Neuronal stem cell (in vitro differentiated cells): ENCODE data around the gene LIN7C.

Experiments used
- DNase-seq: peaks from one replicate; pipeline ENCODE4 v3.0.0-alpha.2; 2013; ENCODE audit warnings: low spot score
- H2AFZ ChIP-seq: one replicate; pipeline ENCODE4 v1.6.1; 2013; ENCODE audit warnings: mild to moderate bottlenecking, low read length, inconsistent platforms
- H2AK5ac ChIP-seq: 2 replicates; pipeline ENCODE4 v1.6.1; 2013; ENCODE audit warnings: low read depth, mild to moderate bottlenecking, inconsistent platforms, low read length, moderate library complexity, mixed read lengths
- H2BK120ac ChIP-seq: 2 replicates; pipeline ENCODE4 v1.6.1; 2013; ENCODE audit warnings: low read depth, mild to moderate bottlenecking, inconsistent platforms, low read length, moderate library complexity, mixed read lengths
- H2BK12ac ChIP-seq: one replicate; pipeline ENCODE4 v1.6.1; 2013; ENCODE audit warnings: low read length, inconsistent platforms
- H2BK15ac ChIP-seq: 2 replicates; pipeline ENCODE4 v1.6.1; 2013; ENCODE audit warnings: mild to moderate bottlenecking, low read length, inconsistent platforms, mixed read lengths
- H2BK5ac ChIP-seq: one replicate; pipeline ENCODE4 v1.6.1; 2013; ENCODE audit warnings: inconsistent platforms, mild to moderate bottlenecking, low read length, moderate library complexity
- H3K14ac ChIP-seq: one replicate; pipeline ENCODE4 v1.6.1; 2013; ENCODE audit warnings: low read length, inconsistent platforms
- H3K18ac ChIP-seq: 2 replicates; pipeline ENCODE4 v1.6.1; 2013; ENCODE audit warnings: low read length, inconsistent platforms
- H3K23ac ChIP-seq: 2 replicates; pipeline ENCODE4 v1.6.1; 2013; ENCODE audit warnings: low read depth, mild to moderate bottlenecking, mixed read lengths, low read length, inconsistent platforms; ENCODE audit not compliant: poor library complexity
- H3K27ac ChIP-seq: replicated peaks from 3 replicates; pipeline ENCODE4 v1.5.1; 2013; ENCODE audit warnings: low read length, inconsistent platforms
- H3K27me3 ChIP-seq, 3 experiments: 2 replicates each; pipeline ENCODE4 v1.6.1; 2013; ENCODE audit warnings: low read length in 3 of 3, mild to moderate bottlenecking in 2 of 3, inconsistent platforms in 1 of 3, low read depth in 1 of 3, mixed read lengths in 1 of 3, moderate library complexity in 1 of 3; ENCODE audit not compliant: control insufficient read depth in 3 of 3, insufficient read depth in 3 of 3
- H3K36me3 ChIP-seq, 2 donors: replicated peaks in 1 of 2; 2 replicates each; pipeline ENCODE4 v1.6.1; 2013; ENCODE audit warnings: low read length in 2 of 2; ENCODE audit not compliant: control insufficient read depth in 2 of 2, insufficient read depth in 2 of 2
- H3K4ac ChIP-seq: 2 replicates; pipeline ENCODE4 v1.6.1; 2013; ENCODE audit warnings: inconsistent platforms, mild to moderate bottlenecking, low read length, moderate library complexity
- H3K4me1 ChIP-seq, 2 donors: 1 replicate in 1 of 2; 2 replicates in 1 of 2; pipeline ENCODE4 v1.6.1; 2013; ENCODE audit warnings: low read length in 2 of 2, low read depth in 1 of 2; ENCODE audit not compliant: control insufficient read depth in 2 of 2, insufficient read depth in 1 of 2
- H3K4me2 ChIP-seq: one replicate; pipeline ENCODE4 v1.6.1; 2013; ENCODE audit warnings: mild to moderate bottlenecking, low read length, inconsistent platforms; ENCODE audit not compliant: insufficient read depth, poor library complexity, severe bottlenecking
- H3K4me3 ChIP-seq, 2 donors: 2 replicates each; pipeline ENCODE4 v1.5.1; 2013; ENCODE audit warnings: low read length in 2 of 2, mild to moderate bottlenecking in 2 of 2, inconsistent platforms in 1 of 2, moderate library complexity in 1 of 2
- H3K79me1 ChIP-seq: one replicate; pipeline ENCODE4 v1.6.1; 2013; ENCODE audit warnings: low read depth, mild to moderate bottlenecking, inconsistent platforms, low read length, moderate library complexity
- H3K9ac ChIP-seq: one replicate; pipeline ENCODE4 v1.6.1; 2013; ENCODE audit warnings: mild to moderate bottlenecking, low read depth, low read length, inconsistent platforms; ENCODE audit not compliant: poor library complexity
- H3K9me3 ChIP-seq, 2 donors: replicated peaks in 1 of 2; 2 replicates each; pipeline versions ENCODE3 to v1.6.1; 2013; ENCODE audit warnings: low read length in 2 of 2, mild to moderate bottlenecking in 2 of 2, inconsistent platforms in 1 of 2, low read depth in 1 of 2, mixed read lengths in 1 of 2, moderate library complexity in 1 of 2; ENCODE audit not compliant: control insufficient read depth in 2 of 2, insufficient read depth in 1 of 2
- H4K8ac ChIP-seq: one replicate; pipeline ENCODE4 v1.6.1; 2013; ENCODE audit warnings: low read depth, mild to moderate bottlenecking, inconsistent platforms, low read length, moderate library complexity
- H4K91ac ChIP-seq: one replicate; pipeline ENCODE4 v1.6.1; 2013; ENCODE audit warnings: low read length, low read depth, mild to moderate bottlenecking, inconsistent platforms; ENCODE audit not compliant: poor library complexity
- WGBS, 2 donors: extraction: QIAGEN DNeasy Blood & Tissue Kit; methylation state at CpG; one replicate each; pipeline ENCODE4 v1.1.7; 2013; ENCODE audit warnings: missing lambda C conversion rate in 2 of 2, mixed read lengths in 1 of 2; ENCODE audit not compliant: insufficient read length in 2 of 2, insufficient replicate concordance in 1 of 2; ENCODE audit errors: extremely low coverage in 2 of 2; 5-methylcytosine and 5-hydroxymethylcytosine counted together

LIN7C gene

DNA sequence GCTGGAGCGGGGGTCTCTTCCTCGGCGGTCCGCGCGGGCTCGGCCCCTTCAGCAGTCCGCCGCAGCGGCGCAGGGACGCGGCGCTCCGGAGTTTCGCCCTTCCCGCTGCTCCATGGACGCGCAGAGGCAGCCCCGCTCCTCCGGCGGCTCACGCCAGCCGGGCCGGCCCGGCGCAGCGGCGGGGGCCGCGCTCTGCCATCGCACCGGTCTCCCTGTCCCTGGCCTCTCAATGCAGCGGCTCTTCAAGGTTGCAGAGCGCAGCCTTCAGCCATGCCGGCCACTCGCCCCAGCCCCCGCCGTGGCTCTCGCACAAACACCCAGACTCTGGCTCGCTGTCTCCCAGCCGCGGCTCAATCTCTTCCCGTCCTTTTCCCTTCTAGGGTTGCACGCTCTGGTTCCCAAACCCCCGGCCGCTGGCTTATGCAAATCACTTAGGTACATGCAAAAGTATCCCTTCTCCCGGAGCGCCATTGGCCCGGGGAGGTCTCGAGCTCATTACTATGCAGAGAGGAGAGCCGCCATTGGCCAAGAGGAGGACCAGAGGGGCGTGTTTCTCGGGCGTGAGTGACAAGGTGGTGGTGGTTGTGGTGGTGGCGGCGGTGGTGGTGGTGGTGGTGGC lies 34.1 kb downstream of the LIN7C start, which contains the start of gene LGR4:
TSS of gene LGR4 (minus strand) at position 393 of the 619 bp plus-strand sequence. CDS start 488 bp downstream, outside the sequence.
- Histone ChIP-seq H3K4me2 (peak within 1 kb of the TSS; percentile 74), H4K8ac (no peak within 1 kb of the TSS), H3K14ac (peak within 1 kb of the TSS; percentile 76), H3K4ac (no peak within 1 kb of the TSS), H3K23ac (peak within 1 kb of the TSS; percentile 90), H3K4me3 (peak within 1 kb of the TSS; percentile 89 to 98), H3K36me3 (no peaks in the 10 kb centered on the region), H3K27me3 (no peaks in the 10 kb centered on the region), H2BK5ac (peak within 1 kb of the TSS; percentile 99), H3K9ac (peak within 1 kb of the TSS; percentile 94), H2BK15ac (no peak within 1 kb of the TSS), H3K18ac (peak within 1 kb of the TSS; percentile 97), H4K91ac (no peak within 1 kb of the TSS), H2BK12ac (peak within 1 kb of the TSS; percentile 91), H3K27ac (peak within 1 kb of the TSS; percentile 92), H3K79me1 (no peaks in the 10 kb centered on the region), H2AK5ac (peak within 1 kb of the TSS; percentile 86), H2AFZ (peak within 1 kb of the TSS; percentile 80), H2BK120ac (peak within 1 kb of the TSS; percentile 36), H3K4me1 (peaks cover 9 to 28% of the 10 kb centered on the region in 2 donors), H3K9me3 (peaks cover 0 to 4% of the 10 kb centered on the region in 2 donors)
- peak; percentile 96 for DNase-seq
- no CpG with 5 or more reads among the region's 57 CpGs for WGBS, 2 donors

DNA sequence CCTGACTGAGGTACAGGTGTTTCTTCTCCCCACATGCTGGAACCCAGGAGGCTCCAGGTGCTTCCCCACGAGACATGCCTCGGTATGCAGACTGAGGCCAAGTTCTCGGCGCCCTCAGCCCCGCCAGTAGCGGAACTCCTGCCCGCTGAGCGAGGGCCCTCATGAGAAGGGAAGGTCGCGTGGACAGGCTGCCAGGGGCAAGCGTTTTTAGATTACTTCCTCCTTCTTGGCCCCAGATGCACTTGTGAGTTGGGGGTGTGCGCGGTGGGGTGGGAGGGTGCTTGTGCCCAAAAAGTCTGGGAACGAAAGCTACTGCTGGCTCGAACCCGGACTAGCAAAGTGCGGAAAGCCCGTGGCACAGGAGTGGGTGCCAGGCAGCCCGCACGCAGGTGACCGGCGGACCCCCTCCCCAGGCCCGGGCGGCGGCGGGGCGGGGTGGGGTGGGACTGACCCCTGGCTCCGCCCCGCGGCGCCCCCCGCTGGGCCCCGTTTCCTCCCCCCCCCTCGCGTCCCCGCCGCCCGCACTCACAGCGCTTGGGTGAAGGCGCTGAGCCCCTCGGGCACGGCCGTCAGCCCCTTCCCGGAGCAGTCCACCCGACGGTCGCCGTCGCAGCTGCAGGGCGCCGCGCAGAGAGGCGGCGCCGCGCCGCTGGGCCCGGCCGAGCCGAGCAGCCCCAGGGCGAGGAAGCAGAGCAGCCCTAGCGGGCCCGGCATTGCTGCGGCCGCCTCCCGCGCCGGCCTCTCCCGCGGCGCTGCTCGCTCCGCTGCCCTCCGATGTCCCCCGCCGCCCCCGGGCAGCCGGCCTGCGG lies 34.8 kb downstream of the LIN7C start:
- Histone ChIP-seq H3K79me1 (no peaks in the 10 kb centered on the region), H4K91ac (no peak overlapping the region), H4K8ac (no peak overlapping the region), H3K4me2 (peak overlapping the region; percentile 74), H3K9me3 (peaks cover 0 to 4% of the 10 kb centered on the region in 2 donors), H3K23ac (peak overlapping the region; percentile 90), H2AFZ (peak overlapping the region; percentile 80), H3K9ac (peak overlapping the region; percentile 94), H3K4ac (no peak overlapping the region), H2AK5ac (peak overlapping the region; percentile 86), H3K4me1 (peaks cover 9 to 28% of the 10 kb centered on the region in 2 donors), H3K14ac (peak overlapping the region; percentile 76), H3K36me3 (no peaks in the 10 kb centered on the region), H3K27ac (peak overlapping the region; percentile 92), H3K4me3 (peak overlapping the region; percentile 89 to 98), H3K18ac (peak overlapping the region; percentile 97), H2BK5ac (peak overlapping the region; percentile 99), H2BK120ac (peak overlapping the region; percentile 36), H2BK12ac (no peak overlapping the region), H2BK15ac (no peak overlapping the region), H3K27me3 (no peaks in the 10 kb centered on the region)
- peak; percentile 52 for DNase-seq
- no CpG with 5 or more reads among the region's 79 CpGs for WGBS, 2 donors

DNA sequence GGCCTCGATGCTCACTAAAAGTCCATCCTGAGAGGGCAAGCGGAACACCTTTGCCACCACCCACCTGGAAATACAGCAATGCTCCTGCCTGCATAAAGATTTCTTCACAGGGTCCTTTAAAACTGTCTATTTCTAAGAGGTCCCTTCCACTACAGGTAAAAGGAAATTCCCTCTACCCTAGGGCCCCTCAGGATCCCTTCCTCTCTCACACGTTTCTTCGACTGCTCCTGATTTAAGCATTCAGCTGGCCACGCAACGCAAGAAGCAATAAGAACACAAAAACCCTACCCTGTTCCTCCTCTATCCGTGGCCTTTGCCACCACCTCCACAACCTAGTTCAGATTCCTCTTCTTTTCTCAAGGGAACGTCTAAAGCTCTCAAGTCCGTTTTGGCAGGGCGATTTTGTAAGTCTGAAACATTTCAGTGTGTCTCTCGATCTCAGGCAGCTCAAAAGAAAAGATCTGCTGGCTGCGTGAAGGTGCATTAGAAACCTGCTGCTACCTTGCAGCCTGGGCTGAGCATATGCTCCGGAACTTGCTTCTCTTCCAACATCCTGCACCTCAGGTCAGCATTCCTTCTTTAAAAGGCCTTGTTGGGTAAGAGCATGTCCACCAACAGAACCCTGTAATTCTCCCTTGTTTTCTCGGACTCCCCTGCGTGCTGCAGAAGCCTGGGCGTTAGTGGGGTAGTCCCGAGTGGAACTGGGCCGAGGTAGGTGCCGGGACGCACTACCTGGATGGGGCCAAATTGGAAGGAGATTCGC lies 35.6 kb downstream of the LIN7C start:
- peaks cover 9 to 31% of the 10 kb centered on the region in 2 donors for H3K4me1 ChIP-seq
- H3K23ac ChIP-seq, result no peak overlapping the region
- no peak overlapping the region for H3K4ac ChIP-seq
- H3K79me1 ChIP-seq, result no peaks in the 10 kb centered on the region
- H2BK15ac ChIP-seq, result no peak overlapping the region
- peak overlapping the region; percentile 22 for H3K27ac ChIP-seq
- no peaks in the 10 kb centered on the region for H3K36me3 ChIP-seq
- no peak overlapping the region for H2BK120ac ChIP-seq
- no peaks in the 10 kb centered on the region for H3K27me3 ChIP-seq
- H3K4me3 ChIP-seq, result peak overlapping the region; percentile 89 to 92
- peak overlapping the region; percentile 87 for H3K9ac ChIP-seq
- no peak for DNase-seq
- H2AFZ ChIP-seq, result peak overlapping the region; percentile 53
- no peak overlapping the region for H4K8ac ChIP-seq
- H3K14ac ChIP-seq, result no peak overlapping the region
- H2AK5ac ChIP-seq, result peak overlapping the region; percentile 76
- peak overlapping the region; percentile 40 for H3K18ac ChIP-seq
- H2BK12ac ChIP-seq, result no peak overlapping the region
- no CpG with 5 or more reads among the region's 21 CpGs for WGBS, 2 donors
- peaks cover 0 to 4% of the 10 kb centered on the region in 2 donors for H3K9me3 ChIP-seq
- no peak overlapping the region for H4K91ac ChIP-seq
- peak overlapping the region; percentile 74 for H3K4me2 ChIP-seq
- peak overlapping the region; percentile 99 for H2BK5ac ChIP-seq
